Heart right ventricle (tissue), 16 donors: ENCODE data around the gene PRLR. TPM values are rescaled to one million over a fixed set of nuclear protein-coding genes. Genes with fewer than 3 reads are reported as not detected.
"Not testable (repeated sequence)": the region's sequence is repeated elsewhere in the genome, so short reads cannot be mapped to it uniquely, and the experiment has no call there.

Source experiments
- ATAC-seq, 8 donors: fragments of 200-7000 bp; cut with Tn5 transposase; one replicate each; pipeline ENCODE4 v1.9.1; 2020; ENCODE audit warnings: mild to moderate bottlenecking in 8 of 8, moderate library complexity in 8 of 8, moderate number of reproducible peaks in 1 of 8
- DNase-seq, 2 donors: peaks; one replicate each; pipeline ENCODE4 v3.0.0-alpha.2; 2020
- H3K27ac ChIP-seq, 10 donors: fragments of 200-600 bp; sonication (generic) in 2 of 10; one replicate each; pipeline versions ENCODE4 v1.5.0 to v1.8.0; 2020 to 2022; ENCODE audit warnings: mild to moderate bottlenecking in 3 of 10
- H3K27me3 ChIP-seq, 7 donors: fragments of 200-600 bp; one replicate each; pipeline ENCODE4 v1.8.0; 2021 to 2022; ENCODE audit warnings: mild to moderate bottlenecking in 2 of 7
- H3K36me3 ChIP-seq, 9 donors: fragments of 200-600 bp; sonication (generic) in 1 of 9; one replicate each; pipeline versions ENCODE4 v1.5.0 to v1.8.0; 2020 to 2022; ENCODE audit warnings: mild to moderate bottlenecking in 2 of 9
- H3K4me1 ChIP-seq, 9 donors: fragments of 200-600 bp; sonication (generic) in 1 of 9; one replicate each; pipeline versions ENCODE4 v1.5.0 to v1.8.0; 2020 to 2022; ENCODE audit warnings: mild to moderate bottlenecking in 4 of 9
- H3K4me3 ChIP-seq, 10 donors: fragments of 200-600 bp; sonication (generic) in 2 of 10; one replicate each; pipeline versions ENCODE4 v1.5.0 to v1.8.0; 2020 to 2022; ENCODE audit warnings: mild to moderate bottlenecking in 7 of 10, moderate library complexity in 2 of 10
- H3K9me3 ChIP-seq, 11 donors: fragments of 200-600 bp in 10 of 11; sonication (generic) in 2 of 11; one replicate each; pipeline versions ENCODE4 v1.5.0 to v1.8.0; 2013 to 2022; ENCODE audit warnings: mild to moderate bottlenecking in 2 of 11, control low read depth in 1 of 11, moderate library complexity in 1 of 11
- CTCF ChIP-seq, 9 donors: fragments of 200-600 bp; sonication (generic) in 2 of 9; IDR thresholded peaks; one replicate each; pipeline versions ENCODE4 v1.5.0 to v1.8.0; 2021 to 2022; ENCODE audit warnings: antibody characterized with exemption in 9 of 9, mild to moderate bottlenecking in 5 of 9, moderate library complexity in 1 of 9
- WGBS, 2 donors: extraction: QIAGEN DNeasy Blood & Tissue Kit; methylation state at CpG; one replicate each; pipeline ENCODE4 v1.1.7; 2013; ENCODE audit warnings: inconsistent platforms in 1 of 2; 5-methylcytosine and 5-hydroxymethylcytosine counted together
- intact Hi-C, 10 donors: fragments of 100-400 bp; cut with DNase I; formaldehyde crosslinking; loops; one replicate each; pipeline versions ENCODE4 v1.11.1 to v1.14.2; 2022
- polyA plus RNA-seq, 2 donors: library from polyadenylated mRNA; stranded (reverse); fragments of 200-250 nt; gene quantifications; one replicate each; pipeline ENCODE4 v1.2.3, GENCODE V29; 2013
- total RNA-seq, 10 donors: library from RNA; stranded (reverse); fragmentation: NEBNext Ultra II Directional in 3 of 10; extraction: Animal tissue kit (Norgen Biotek cat#: 25700) in 3 of 10; gene quantifications; one replicate each; pipeline versions ENCODE4 v1.2.1 to v1.2.4, GENCODE V29; 2021 to 2023
- donor health status: Arrhythmogenic right ventricular cardiomyopathy.
- donor health status: ischemic (EF 13 %, LVEDD 7.1; RV severe dilation, severe dysfunction).
- donor health status: healthy with polysubstance abuse.
- donor health status: DM: no; HTN: yes; CAD: no.
- donor health status: DM: no; HTN: no; CAD: no.
- donor health status: ischemic (EF 25% LVEDD 6.9; RV normal size, moderate dysfunction).
- donor health status: ischemic (EF 25% LVEDD 5.7; RV mildly dilated, moderate dysfunction).
- donor health status: healthy.
- donor health status: DM: yes; HTN: yes; CAD: no.
- donor health status: Ischemic cardiomyopathy.
- donor health status: ischemic (EF 35%, LVEDD 5.7; RV mildly dilated, moderate dysfunction).
- donor health status: nonischemic (EF 11% LVEDD 7.7; RV severe dilation, severe dysfunction).
- donor health status: DM: yes; HTN: yes; CAD: no.
- donor health status: PGD.
- donor health status: ischemic (EF 29% LVEDD 5.4; RV normal size, mild dysfunction).
- donor health status: nonischemic (EF 23%, LVEDD 6.1; RV moderate dilation, normal function).

Gene PRLR
- total and polyA plus RNA-seq, 12 donors = 0.04 to 1.3 (median 0.47) TPM

DNA sequence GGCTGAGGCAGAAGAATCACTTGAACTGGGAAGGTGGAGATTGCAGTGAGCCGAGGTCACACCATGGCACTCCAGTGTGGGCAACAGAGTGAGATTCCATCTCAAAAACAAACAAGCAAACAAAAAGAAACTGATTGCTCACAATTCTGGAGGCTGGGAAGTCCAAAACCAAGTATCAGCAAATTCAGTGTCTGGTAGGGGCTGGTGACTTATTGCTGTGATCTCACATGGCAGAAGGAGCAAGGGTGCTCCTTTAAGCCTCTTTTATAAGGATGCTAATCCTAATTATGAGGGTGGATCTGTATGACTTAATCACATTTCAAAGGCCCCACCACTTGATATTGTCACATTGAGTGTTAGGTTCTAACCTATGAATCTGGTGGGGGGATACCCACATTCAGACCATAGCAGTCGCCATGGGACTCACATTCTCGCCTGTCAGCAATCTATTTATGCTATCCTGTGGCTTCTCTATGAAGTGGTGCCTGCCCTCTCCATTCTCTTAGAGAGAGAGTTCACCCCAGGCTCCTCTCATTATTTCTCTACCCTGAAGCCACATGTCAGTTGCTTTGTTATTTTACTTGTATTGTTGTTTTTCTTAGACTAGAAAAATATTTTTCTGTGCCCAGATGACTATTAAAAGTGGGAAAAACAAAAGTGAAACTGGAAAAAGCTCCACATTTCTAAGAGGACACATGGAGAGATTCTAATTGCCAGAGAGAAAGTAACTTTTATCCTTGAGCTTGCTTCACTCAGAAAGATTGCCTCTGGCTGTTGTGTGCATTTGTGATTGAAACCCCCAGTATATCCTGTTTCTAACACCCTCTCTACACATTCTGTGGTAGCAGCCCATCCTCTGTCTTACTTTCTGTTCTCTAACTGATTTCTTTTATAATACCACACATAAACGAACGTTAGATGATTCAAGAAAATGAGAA lies 18.8 kb upstream of the PRLR start:
- Histone ChIP-seq H3K4me3 (peak overlapping the region in 1 of 10 donors; percentile 8), H3K27ac (no peak overlapping the region)

DNA sequence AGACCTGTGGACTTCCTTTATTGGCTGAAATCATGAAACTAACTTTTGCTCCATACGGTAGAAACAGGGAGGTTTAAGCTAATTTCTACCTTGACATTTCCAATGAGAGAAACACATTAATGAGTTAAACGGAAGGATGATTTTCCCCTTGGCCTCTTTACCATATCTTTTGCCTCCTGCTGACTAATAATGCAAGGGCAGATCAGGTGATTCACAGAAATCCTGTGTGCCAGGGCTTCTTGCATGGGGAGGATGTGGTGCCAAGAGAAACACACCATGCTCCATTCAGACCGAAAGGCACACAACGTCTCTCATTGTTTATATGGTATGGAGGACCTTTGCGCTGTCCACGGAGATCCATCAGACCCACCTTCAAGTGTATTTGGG lies 17.4 kb upstream of the PRLR start:
- Histone ChIP-seq H3K36me3 (no peaks in the 10 kb centered on the region), H3K27me3 (peaks cover 0 to 4% (median 0%) of the 10 kb centered on the region in 7 donors), H3K27ac (no peak overlapping the region), H3K4me3 (no peak overlapping the region), H3K9me3 (peaks cover 0 to 3% (median 0%) of the 10 kb centered on the region in 11 donors), H3K4me1 (peaks cover 0 to 14% (median 4%) of the 10 kb centered on the region in 9 donors)
- peak in 1 of 8 donors; percentile 37 for ATAC-seq
- TF ChIP-seq CTCF (IDR thresholded peaks at IDR 0.05) = no peak
- no peak for DNase-seq
- WGBS, 2 donors = 72 to 74% methylated on average over 6 of the region's 6 CpGs
- intact Hi-C loops = no loop called here

More for the DNA sequence above, 18.8 kb upstream of the PRLR start:
- intact Hi-C loops = no loop called here
- ATAC-seq = no peak
- Histone ChIP-seq H3K4me1 (peaks cover 0 to 14% (median 4%) of the 10 kb centered on the region in 9 donors), H3K36me3 (no peaks in the 10 kb centered on the region), H3K27me3 (peaks cover 0 to 4% (median 0%) of the 10 kb centered on the region in 7 donors), H3K9me3 (peaks cover 0 to 17% (median 10%) of the 10 kb centered on the region in 11 donors)
- DNase-seq = no peak
- WGBS, 2 donors = 78 to 81% methylated on average over 5 of the region's 5 CpGs
- no peak for TF ChIP-seq CTCF (IDR thresholded peaks at IDR 0.05)

GRCh38 chr5:35246900-35247647 lies 16.8 kb upstream of the PRLR start:
- Histone ChIP-seq H3K4me1 (peaks cover 0 to 14% (median 4%) of the 10 kb centered on the region in 9 donors), H3K4me3 (no peak overlapping the region), H3K27me3 (peaks cover 0 to 4% (median 0%) of the 10 kb centered on the region in 7 donors), H3K9me3 (no peaks in the 10 kb centered on the region), H3K27ac (no peak overlapping the region), H3K36me3 (no peaks in the 10 kb centered on the region)
- 46 to 53% methylated on average over 7 of the region's 7 CpGs for WGBS, 2 donors
- intact Hi-C loops = no loop called here
- DNase-seq = peak; percentile 35 to 58
- ATAC-seq = peak in 7 of 8 donors; percentile 57 to 81 (median 71)
- TF ChIP-seq CTCF (IDR thresholded peaks at IDR 0.05) = no peak

DNA sequence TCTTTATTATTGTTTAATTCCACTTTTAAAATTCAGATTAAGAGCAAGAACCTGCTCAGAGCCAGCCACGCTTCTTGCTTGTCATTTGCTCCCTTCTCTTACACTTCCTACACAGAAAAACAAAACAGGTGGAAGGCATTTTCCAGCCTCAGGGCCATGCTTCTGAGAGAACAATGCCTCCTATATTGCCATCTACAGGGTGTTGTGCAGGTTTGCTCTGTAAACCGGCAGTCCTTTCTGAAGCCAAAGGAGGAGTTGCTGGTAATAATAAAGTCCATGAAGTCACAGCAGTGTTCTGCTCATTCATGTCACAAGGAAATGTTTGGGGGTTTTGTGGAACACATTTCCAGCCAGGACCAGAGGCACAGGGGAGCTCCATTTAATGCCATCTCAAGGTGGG lies 16.1 kb upstream of the PRLR start:
- no peaks in the 10 kb centered on the region for H3K36me3 ChIP-seq
- no peak overlapping the region for H3K4me3 ChIP-seq
- WGBS, 2 donors = 44 to 45% methylated on average over 2 of the region's 2 CpGs
- no peak for TF ChIP-seq CTCF (IDR thresholded peaks at IDR 0.05)
- intact Hi-C loops = no loop called here
- H3K4me1 ChIP-seq = peaks cover 0 to 14% (median 4%) of the 10 kb centered on the region in 9 donors
- DNase-seq (no peak), ATAC-seq (no peak)
- H3K27me3 ChIP-seq = peaks cover 0 to 4% (median 0%) of the 10 kb centered on the region in 7 donors
- no peaks in the 10 kb centered on the region for H3K9me3 ChIP-seq
- H3K27ac ChIP-seq = no peak overlapping the region

DNA sequence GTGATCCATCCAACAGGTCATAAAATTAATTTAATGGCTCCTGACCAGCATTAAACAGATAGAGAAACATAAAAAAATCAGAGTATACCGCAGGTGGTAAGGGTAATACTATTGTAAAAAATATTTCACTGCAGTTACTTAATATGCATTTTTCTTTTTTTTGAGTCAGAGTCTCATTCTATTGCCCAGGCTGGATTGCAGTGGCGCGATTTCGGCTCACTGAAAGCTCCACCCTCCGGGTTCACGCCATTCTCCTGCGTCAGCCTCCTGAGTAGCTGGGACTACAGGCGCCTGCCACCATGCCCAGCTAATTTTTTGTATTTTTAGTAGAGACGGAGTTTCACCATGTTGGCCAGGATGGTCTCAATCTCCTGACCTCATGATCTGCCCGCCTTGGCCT lies 15.1 kb upstream of the PRLR start:
- H3K4me1 ChIP-seq = peaks cover 0 to 14% (median 4%) of the 10 kb centered on the region in 9 donors
- DNase-seq, H3K36me3 ChIP-seq, H3K4me3 ChIP-seq, H3K9me3 ChIP-seq, ATAC-seq, H3K27ac ChIP-seq, intact Hi-C loops, H3K27me3 ChIP-seq: not testable (repeated sequence)
- WGBS, 2 donors = 89 to 94% methylated on average over 10 of the region's 10 CpGs
